SKM-1 treated with dmso at 0.1 percent for 144 hours (cell line): ENCODE measurements around the gene AGPAT3.
A peak's percentile ranks its signal among the peaks of the same experiment; 100 is the strongest.
"Not testable (repeated sequence)": the region's sequence is repeated elsewhere in the genome, so short reads cannot be mapped to it uniquely, and the experiment has no call there.

Experiments
- DNase-seq: peaks from one replicate; lab custom pipeline; 2025; ENCODE audit not compliant: unreplicated experiment; lab: John Stamatoyannopoulos, UW

Gene AGPAT3

GRCh38 chr21:43881935-43882334 lies 16.9 kb downstream of the AGPAT3 start:
- DNase-seq: no peak

- no peak for DNase-seq
Observed at GRCh38 chr21:43882952-43883545, 18.0 kb downstream of the AGPAT3 start.

DNA sequence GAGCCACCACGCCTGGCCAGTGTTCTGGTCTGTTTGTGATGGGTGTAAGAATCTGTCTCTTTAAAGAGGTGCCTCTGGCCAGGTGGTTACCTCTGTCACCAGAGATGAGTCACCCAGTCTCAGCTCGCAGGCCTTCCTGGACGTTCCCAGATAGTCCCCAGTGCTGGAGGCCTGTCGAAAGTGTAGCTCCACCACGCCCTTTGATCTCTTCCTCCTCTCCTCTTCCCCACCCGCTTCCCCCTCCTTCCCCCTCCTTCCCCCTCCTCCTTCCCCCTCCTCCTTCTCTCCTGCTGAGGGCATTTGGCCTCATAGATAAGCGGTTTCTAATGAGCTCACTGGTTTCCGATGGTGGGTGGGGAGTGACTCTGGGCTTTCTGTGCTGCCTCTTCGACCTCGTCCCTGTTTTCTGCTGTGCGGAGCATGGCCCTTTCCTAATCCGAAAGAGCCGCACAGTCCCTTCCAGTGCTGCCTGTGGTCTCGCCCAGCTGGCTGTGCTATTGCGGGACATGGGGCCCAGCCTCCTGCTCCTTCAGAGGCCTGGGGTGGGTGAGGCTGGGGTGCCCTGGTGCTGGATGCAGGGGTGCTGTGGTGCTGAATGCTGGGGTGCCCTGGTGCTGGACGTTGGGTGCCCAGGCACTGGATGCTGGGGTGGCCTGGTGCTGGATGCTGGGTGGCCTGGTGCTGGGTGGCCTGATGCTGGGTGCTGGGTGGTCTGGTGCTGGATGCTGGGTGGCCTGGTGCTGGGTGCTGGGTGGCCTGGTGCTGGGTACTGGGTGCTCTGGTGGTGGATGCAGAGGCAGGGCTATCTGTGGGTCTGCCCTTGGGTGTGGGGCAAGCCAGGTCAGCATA lies 19.2 kb downstream of the AGPAT3 start:
- peak; percentile 40 for DNase-seq

- no peak for DNase-seq
Observed at GRCh38 chr21:43884861-43885417, 19.9 kb downstream of the AGPAT3 start.

- DNase-seq: no peak
Observed at GRCh38 chr21:43885721-43886120, 20.7 kb downstream of the AGPAT3 start.

- no peak for DNase-seq
Observed at GRCh38 chr21:43886565-43886964, 21.5 kb downstream of the AGPAT3 start.

DNA sequence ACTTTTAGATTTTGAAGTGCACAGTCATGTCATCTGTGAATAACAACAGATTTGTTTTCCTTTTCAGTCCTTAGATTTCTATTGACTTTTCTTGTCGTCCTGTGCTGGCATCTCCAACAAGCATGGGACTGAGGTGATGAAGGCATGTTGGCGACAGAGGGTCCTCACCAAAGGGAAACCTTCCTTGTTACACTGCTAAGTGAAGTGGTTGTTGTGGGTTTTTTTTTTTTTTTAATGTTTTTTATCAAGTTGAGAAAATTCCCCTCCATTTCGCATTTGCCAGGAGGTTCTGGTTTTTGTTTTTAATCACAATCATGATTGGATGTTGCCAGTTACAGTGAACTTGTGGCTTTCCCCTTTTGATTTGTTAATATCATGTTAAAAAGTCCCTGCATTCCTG lies 24.0 kb downstream of the AGPAT3 start:
- DNase-seq: no peak

- no peak for DNase-seq
Observed at GRCh38 chr21:43890042-43890441, 25.0 kb downstream of the AGPAT3 start.

- DNase-seq: no peak
Observed at GRCh38 chr21:43892334-43892733, 27.3 kb downstream of the AGPAT3 start.

DNA sequence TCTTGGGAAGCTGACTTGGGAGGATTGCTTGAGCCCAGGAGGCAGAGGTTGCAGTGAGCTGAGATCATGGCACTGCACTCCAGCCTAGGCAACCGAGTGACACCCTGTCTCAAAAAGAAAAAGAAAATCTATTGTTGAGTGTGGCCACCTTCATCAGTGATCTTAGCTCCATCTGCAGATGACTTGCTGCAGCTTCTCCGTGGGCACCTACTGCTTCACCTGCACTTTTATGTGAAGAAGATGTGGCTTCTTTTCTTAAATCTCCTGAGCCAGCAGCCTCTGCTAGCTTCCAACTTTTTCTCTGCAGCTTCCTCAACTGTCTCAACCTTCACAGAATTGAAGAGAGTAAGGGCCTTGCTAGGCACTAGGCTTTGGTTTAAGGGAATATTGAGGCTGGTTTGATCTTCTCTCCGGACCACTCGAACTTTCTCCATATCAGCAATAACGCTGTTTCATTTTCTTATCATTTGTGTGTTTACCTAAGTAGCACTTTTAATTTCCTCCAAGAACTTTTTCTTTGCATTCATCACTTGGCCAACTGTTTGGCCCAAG lies 28.0 kb downstream of the AGPAT3 start:
- no peak for DNase-seq

- no peak for DNase-seq
Observed at GRCh38 chr21:43893536-43894205, 28.6 kb downstream of the AGPAT3 start.

DNA sequence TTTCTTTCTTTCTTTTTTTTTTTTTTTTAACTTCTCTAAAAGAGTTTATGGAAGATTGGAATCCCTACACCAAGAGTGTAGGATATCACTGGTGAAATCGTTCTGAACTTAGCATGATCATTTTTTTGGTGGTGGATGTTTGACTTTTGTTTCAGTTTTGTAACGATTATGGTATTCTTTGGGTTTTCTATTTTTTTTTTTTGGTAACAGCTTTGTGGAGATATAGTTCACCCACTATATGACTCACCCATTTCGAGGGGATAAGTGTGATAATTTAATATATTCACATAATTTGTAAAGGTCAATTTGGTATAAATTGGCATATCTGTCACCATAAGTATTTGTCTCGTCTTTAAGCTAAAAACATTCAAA lies 29.2 kb downstream of the AGPAT3 start:
- no peak for DNase-seq

DNA sequence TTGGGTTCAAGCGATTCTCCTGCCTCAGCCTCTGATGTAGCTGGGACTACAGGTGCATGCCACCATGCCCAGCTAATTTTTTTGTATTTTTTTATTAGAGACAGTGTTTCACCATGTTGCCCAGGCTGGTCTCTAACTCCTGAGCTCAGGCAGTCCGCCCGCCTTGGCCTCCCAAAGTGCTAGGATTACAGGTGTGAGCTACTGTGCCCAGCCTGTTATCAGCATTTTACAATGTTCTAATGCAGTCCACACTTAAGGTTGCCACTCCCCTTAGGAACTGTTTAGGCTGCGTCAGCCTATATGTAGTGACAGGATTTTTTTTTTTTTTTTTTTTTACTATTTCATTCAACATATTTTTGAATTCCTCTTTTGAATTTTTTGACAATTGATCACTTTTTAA lies 30.2 kb downstream of the AGPAT3 start:
- DNase-seq: no peak

GRCh38 chr21:43896696-43897299 lies 31.8 kb downstream of the AGPAT3 start:
- not testable (repeated sequence) for DNase-seq

GRCh38 chr21:43899307-43900077 lies 34.5 kb downstream of the AGPAT3 start:
- DNase-seq: no peak

- no peak for DNase-seq
Observed at GRCh38 chr21:43900078-43900385, 35.0 kb downstream of the AGPAT3 start.

GRCh38 chr21:43900690-43901089 lies 35.7 kb downstream of the AGPAT3 start:
- DNase-seq: no peak

DNA sequence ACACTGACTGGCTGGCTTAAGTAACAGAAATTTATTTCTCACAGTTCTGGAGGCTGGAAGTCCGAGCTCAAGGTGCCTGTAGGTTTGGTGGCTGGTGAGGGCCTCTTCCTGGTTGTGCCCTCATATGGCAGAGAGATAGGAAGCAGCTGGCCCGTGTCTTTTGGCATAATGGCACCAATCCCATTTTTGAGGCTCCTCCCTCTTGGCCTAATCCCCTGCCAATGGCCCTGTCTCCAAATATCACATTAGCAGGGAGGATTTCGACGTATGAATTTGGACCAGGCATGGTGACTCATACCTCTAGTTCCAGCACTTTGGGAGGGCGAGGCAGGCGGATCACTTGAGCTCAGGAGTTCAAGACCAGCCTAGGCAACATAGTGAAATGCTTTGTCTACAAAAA lies 37.4 kb downstream of the AGPAT3 start:
- no peak for DNase-seq

- DNase-seq: no peak
Observed at GRCh38 chr21:43903451-43904091, 38.5 kb downstream of the AGPAT3 start.

GRCh38 chr21:43904331-43904781 lies 39.3 kb downstream of the AGPAT3 start:
- DNase-seq: no peak
